HG02885 (cell line): Measurements from ENCODE around the gene HIF3A.

Source experiments
- ATAC-seq: cut with Tn5 transposase; IDR thresholded peaks from one replicate; pipeline ENCODE4 v1.9.1; 2021; ENCODE audit warnings: mild to moderate bottlenecking; ENCODE audit not compliant: unreplicated experiment, poor library complexity

The HIF3A gene

DNA sequence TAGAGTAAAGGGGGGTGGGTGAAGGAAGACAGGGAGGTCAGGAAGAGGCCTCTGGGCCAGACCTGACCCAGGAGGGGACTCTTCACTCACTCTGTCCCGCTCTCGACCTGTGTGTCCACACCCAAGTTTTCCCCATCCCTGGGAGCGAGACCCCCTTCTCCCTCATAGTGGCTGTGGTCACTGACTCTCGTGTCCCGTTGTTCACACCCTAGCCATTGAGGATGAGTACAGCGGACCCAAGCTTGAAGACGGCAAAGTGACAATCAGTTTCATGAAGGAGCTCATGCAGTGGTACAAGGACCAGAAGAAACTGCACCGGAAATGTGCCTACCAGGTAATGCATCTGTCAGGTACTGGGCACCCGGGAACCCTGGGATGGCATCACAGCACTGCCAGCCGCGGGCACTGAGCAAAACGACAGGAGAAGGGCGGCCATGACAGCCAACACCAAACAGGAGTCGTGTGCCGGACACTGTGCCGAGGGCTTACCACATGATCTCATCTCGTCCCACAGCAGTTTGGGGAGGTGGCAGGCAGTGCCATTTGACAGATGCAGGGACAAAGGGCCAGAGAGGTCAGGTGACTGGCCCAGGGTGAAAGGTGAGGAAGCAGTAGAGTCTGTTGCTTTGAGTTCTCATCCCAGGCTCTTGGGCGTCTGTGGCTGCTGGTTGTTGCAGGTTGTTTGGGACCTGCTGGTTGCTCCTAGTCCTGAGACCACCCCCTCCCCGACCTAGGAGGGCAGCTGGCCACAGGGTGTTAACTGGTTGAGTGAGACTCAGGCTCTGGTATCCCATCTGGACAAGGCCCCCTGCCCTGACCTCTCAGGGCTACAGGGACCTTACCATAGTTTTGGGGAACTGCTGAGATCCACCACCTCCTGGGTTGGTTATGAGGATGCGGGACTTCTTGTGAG is 79.7 kb downstream of the HIF3A start:
- ATAC-seq: no peak

DNA sequence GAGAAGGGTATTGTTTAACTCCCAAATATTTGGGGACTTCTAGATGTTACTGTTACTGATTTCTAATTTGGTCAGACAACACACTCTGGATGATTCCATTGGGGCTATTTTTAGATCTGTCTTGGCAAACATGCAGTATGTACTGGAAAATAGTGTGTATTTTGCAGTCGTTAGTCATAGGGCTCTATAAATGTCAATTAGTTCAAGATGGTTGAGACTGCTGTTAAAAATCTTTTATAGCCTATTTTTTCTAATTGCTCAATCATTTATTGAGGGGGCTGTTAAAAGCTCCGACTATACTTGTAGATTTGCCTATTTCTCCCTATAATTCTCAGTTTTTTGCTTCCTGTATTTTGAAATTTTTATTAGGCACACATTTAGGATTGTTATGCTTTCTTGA is 81.4 kb downstream of the HIF3A start:
- ATAC-seq: no peak

DNA sequence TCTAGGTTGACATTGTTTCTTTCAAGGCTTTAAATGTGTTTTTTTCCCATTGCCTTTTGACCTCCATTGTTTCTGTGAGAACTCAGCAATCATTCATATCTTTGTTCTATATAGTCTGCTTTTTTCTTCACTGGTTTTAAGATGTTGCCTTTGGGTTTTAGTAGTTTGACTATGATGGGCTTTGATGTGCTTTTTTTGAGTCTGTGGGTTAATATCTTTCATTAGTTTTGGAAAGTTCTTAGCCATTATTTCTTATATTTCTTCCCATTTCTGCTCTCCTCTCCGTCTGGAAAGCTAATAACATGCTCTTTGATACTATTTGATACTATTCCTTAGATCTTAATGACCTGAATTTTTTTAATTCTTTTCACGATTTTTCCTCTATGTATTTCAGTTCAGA is 83.8 kb downstream of the HIF3A start:
- no peak for ATAC-seq

DNA sequence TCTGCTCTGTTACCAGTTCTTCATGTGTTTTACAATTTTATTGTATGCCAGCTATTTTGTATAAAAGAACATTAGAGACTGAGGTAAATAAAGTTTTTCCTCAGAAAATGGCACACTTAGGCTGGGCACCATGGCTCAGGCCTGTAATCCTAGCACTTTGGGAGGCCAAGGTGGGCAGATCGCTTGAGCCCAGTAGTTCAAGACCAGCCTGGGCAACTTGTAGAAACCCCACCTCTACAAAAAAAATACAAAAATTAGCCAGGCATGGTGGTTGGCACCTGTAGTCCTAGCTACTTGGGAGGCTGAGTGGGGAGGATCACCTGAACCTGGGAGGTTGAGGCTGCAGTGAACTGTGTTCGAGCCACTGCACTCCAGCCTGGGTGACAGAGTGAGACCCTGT is 84.5 kb downstream of the HIF3A start:
- no peak for ATAC-seq

DNA sequence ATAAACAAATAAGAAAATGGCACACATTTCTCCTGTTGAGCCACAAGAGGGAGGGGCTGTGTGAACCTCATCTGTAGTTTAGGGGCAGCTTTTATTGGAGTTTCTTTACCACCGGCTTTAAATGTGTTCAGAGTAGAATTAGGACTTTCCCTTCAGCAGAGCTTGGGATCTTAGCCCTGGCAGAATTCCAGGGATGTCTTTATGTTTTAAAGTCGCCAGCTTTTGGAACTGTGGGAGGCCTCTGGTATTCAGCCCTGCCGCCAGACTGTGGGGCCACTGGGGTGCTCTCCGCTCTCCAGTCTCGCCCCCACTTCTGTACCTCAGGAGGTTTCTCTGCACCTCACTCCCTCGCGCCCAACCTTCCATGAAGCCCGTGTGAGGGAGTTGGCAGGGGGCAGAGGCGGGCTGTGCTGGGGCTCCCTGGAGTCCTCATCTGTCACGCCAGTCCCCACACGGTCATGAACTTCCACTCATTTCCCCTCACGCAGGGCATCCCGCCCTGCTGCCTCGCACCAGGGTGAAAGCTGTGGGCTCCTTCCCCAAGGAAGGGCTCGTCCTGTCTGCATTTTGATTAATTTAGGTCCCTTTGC is 85.0 kb downstream of the HIF3A start:
- no peak for ATAC-seq

DNA sequence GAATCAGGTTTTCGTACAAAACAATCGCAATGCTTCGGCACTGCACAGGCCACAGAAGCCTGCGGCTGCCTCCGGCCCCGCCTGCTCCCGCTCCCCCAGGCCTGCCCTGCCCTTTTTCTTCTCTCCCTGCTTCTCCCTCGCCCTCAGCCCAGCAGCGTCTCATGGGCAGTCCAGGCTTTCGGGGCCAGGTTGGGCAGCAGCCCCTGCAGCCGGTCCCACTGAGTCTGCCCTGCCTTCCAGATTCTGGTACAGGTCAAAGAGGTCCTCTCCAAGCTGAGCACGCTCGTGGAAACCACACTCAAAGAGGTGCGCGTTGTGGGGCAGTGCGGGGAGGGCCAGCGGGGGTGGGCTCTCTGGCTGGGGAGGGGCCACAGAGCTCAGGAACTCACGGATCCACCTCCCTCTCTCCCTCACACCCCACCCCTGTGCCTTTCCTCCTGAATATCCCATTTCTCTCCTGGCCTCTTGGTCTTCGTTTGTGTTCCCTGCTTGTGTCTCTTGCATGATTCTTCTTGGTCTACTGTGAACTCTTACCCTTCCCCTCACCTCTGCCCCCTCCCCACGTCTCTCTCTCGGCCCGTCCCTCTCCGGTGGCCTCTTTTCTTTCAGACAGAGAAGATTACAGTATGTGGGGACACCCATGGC is 86.5 kb downstream of the HIF3A start:
- no peak for ATAC-seq

DNA sequence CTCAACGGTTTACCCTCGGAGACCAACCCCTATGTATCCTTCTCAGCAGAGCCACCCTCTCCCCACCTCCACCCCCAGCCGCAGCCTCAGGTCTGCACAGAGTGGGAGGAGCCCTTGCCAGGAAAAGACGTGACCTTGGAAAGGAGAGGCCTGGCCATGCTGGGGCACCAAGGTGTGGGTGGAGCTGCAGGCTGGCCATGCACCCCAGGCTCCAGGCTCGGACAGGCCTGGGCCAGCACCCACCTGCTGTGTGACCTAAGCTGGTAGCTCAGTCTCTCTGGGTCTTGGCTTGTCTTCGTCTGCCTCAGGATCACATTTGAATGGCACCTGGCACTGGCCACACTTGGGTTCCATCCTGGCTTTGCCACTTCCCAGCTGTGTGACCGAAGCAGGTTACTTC is 87.0 kb downstream of the HIF3A start:
- ATAC-seq: no peak

DNA sequence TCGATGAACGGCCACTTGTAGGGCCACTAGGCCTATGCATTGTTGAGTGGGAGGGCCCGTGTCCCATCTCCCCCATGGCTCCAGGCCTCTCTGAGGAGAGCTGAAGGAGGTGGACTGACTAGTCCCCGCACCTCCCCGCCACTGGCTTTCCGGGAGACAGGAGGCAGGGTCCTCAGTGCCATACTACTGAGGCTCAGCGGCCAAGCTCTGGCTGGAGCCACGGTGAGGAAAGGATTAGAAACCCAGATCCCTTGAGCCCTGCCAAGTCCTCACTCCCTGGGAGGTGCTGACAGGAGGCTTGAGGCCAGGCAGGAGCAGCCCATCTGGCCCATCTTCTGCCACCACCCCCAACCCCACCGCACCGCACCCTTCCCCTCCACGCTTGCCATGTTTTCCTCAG is 87.6 kb downstream of the HIF3A start:
- no peak for ATAC-seq

DNA sequence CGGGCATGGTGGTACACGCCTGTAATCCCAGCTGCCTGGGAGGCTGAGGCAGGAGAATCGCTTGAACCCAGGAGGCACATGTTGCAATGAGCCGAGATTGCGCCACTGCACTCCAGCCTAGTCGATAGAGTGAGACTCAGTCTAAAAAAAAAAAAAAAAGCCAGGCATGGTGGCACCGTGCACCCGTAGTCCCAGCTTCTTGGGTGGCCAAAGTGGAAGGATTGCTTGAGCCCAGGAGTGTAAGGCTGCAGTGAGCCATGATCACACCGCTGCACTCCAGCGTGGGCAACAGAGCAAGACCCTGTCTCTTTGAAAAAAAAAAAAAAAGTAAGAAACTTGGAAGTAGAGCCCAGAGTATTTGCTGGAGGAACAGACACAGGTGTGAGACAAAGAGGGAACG is 88.8 kb downstream of the HIF3A start:
- ATAC-seq: no peak

DNA sequence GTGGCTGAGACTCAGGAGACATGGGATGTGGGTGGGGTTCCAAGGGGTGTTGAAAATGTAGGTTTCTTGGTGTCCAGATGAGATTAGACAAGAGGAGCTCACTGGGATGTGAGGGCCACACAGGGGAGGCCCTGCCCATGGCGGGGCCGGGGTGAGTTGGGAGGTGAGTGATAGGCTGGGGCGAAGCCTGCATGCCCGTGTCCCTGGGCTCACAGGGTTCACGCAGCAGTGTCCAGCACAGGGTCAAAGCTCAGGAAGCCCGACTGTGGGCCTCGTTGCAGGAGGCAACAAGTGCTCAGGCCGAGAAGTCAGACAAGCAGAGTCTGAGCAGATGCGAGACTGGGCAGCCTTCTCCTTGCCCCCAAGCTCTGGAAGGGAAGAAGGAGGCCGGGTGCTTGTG is 89.3 kb downstream of the HIF3A start:
- no peak for ATAC-seq

DNA sequence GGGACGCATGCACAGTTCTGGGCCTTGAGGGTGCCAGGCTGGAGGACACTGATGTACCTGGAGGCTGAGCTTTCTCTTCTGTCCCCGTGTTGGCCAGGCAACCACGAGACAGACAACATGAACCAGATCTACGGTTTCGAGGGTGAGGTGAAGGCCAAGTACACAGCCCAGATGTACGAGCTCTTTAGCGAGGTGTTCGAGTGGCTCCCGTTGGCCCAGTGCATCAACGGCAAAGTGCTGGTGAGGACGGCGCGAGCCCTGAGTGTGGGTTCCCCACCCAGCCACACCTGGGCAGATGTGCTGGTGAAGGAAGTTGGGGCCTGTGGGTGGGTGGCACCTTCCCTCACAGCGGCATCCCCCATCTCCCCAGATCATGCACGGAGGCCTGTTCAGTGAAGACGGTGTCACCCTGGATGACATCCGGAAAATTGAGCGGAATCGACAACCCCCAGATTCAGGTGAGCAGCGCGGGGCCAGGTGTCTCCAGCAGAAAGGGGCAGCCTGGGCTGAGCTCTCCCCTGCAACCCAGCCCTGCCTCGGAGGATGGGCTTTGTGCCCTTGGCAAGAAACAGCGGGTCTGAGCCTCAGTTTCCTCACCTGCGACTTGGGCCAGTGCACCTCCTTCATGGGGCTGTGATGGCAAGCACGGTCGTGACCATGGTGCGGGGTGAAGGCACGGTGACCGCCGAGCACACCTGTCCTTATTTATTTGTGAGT is 90.3 kb downstream of the HIF3A start:
- ATAC-seq: no peak

DNA sequence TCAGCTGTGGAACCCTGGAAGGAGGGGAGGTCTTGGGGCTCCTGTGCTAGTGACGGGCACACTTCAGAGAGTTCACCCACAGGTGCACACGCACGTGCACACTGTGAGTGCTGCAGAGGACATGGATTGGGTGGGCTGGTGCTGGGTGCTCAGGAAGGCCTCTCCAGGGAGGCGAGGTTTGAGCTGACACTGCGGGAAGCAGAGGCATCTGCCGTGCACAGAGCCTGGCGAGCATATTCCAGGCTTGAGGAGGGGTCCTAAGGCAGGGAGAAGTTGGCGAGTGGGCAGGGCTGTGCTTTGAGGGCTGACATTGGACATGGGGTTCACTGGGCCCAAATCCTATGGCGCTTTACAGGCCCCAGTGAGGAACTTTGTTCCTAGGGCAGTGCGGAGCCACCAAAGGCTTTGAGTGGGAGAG is 90.9 kb downstream of the HIF3A start:
- ATAC-seq: no peak

DNA sequence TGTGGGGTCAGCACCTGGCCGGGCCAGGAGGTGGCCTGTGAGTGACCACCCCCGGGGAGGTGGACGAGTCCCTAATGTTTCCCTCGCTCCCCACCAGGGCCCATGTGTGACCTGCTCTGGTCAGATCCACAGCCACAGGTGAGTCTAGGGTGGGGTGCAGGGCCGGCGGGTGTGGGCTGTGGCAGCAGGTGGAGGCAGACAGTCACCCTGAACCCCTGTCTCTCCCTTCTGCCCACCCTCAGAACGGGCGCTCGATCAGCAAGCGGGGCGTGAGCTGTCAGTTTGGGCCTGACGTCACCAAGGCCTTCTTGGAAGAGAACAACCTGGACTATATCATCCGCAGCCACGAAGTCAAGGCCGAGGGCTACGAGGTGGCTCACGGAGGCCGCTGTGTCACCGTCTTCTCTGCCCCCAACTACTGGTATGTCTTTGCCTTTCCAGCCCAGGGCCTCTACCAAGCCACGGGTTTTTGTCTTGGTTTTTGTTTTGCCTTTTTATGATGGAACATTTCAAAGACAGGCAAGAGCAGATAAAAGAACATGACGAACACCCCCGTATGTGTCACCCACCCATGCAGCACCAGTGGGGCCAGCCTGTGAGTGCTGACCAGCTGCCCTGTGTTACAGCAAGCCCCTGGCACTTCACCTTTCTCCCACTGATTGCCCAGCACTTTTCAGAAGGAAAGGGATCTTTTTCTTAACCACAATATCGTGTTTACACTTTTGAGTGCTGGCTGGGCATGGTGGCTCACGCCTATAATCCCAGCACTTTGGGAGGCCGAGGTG is 91.7 kb downstream of the HIF3A start:
- no peak for ATAC-seq

DNA sequence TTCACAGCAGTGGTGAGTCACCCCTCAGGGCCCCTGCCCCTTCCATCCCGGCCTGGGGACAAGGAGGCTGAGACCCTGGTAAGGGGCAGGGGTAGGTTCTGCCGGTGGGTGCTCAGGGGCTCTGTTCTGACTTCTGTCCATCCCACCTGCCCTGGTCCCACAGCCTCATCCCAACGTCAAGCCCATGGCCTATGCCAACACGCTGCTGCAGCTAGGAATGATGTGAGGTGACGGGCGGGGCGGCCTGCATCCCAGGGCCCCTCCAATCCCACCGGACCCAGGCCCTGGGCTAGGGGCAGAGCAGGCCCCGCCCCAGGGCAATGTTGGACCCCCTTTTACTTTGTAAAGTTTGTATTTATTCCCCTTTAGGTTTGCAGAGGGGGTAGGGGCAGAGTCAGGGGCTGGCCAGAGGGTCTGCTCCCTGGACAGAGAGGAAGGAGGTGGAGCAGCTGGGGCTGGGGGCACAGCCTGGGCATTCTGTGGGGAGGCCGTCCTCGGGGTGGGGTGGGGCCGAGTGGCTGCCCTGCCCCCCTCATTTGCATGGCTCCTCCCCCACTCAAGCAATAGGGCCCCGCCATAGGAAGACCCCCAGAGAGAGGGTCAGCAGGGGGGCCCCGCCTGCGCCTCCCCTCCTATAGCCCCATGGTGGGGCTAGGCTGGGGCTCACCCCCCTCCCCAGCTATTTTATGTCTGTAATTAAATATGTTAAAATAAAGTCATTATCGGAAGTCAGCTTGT is 93.4 kb downstream of the HIF3A start:
- no peak for ATAC-seq

DNA sequence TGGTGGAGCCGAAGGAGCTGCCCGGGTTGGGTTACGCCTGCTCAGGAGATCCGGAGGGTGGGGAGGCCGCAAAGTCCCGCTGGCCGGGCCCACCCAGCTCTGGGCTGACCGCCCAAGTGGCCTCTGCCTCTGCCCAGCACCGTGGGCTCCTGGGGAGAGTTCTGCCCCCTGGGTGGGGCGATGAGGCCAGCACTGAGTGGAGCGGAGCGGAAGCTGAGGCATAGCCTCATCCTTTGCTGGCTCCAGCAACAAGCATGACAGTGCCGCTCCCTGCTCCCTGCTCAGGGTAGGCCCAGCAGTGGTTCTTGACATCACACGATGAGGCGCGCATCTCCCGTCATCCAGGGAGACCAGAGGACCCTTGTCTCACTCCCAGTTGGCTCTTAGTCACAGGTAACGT is 94.0 kb downstream of the HIF3A start:
- no peak for ATAC-seq

DNA sequence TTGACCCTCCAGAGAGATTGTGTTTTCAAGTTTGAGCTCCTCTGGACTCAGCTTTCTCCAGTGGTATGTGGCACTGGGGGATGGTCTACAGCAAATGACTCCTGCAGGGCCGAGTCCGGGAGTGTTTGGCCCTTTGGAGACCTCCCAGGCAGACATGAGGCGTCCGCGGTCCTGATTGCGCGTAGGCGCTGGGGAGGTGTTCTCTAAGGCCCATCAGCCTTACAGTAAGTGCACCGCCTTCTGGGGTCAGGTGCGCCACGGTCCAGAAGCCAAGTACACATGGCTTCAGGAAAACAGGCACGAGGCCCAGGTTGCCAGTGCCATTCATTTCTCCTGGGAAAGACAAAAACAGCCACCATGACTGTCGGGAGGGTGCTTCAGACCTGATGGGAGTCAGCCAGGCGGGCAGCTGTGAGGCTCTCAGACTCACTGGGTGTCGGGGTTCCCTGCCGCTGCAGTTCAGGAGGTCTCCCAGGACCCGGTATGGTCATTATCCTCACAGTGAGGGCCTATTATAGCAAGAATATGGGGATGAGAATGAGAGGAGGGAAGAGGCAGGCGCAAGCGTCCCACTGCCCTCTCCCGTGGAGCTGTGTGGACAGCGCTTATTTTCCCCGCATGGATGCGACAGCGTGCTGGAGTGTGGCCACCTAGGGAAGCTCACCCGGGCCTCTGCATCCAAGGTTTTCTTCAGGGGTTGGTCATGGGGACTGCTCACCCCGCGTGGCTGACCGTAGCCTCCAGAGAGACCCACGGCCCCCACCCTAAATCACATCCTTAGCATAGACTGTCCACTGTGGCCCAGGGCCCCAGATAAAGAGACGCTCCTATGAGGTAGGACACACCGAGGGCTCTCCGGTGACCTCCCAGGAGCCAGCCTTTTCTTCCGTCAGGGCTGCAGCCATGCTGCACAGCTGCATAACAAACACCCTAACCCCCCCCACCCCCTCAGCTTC is 94.7 kb downstream of the HIF3A start:
- no peak for ATAC-seq

DNA sequence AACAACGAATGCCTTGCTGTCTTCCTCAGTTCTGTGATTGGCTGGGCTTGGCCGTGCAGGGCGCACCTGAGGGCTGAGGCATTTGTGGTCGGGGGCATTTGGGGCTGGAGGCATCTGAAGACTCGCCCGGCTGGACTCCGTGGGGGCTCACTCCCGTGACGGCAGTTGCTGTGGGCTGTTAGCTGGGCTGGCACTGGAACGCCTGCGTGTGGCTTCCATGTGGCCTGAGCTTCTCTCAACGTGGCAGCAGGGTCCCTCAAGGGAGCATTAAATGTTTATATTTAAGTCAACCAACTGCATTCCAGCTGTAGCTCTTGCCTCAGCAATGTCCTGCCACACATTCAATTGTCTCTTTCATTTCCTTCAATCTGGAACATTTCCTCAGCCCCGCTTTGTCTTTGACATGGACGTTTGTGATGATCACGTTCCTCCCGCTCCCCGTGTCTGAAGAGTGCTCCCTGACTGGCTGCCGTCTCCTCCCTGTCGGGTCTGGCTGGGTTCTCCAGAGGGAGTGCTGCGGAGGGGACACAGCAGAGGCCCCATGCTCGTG is 95.5 kb downstream of the HIF3A start:
- ATAC-seq: no peak

DNA sequence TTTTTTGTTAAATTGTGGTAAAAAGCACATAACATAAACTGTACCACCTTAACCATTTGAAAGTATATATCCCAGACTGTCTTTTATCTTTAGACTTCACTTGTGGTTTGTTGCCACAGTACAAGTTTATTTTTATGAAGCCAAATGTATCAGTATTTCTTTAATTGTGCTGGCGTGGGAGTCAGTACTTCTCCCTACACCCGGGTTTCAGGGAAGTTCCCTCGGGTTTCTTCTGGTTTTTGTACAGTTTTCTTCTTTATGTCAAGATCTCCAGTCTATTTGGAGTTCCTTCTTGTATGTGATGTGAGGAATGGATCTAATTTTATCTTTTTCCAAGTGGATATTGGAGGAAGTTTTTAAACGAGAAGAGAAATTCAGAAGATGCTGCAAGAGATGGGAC is 96.0 kb downstream of the HIF3A start:
- no peak for ATAC-seq
